COLO829 (cell line): Measurements from ENCODE around the gene SLC16A11.
"Not testable (repeated sequence)": the region's sequence is repeated elsewhere in the genome, so short reads cannot be mapped to it uniquely, and the experiment has no call there.

Source experiments
- DNase-seq: peaks from one replicate; pipeline ENCODE4 v3.0.0; 2012; ENCODE audit warnings: low spot score

The SLC16A11 gene

DNA sequence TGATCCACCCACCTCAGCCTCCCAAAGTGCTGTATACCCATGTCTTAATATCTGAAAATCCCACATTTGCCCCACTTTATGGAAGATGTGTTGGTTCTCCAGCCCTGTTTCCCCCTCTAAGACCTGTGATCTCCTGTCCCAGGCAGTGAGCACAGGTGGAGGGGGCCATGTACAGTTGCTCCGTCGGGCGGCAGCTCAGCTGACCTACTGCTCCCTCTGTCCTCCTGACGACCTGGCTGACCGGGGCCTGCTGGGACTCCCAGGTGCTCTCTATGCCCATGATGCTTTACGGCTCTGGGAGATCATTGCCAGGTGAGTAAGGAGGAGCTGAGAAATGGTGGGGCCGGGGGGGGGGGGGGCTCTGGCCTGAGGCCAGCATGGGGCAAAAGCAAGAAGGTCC is 38.2 kb downstream of the SLC16A11 start:
- no peak for DNase-seq

DNA sequence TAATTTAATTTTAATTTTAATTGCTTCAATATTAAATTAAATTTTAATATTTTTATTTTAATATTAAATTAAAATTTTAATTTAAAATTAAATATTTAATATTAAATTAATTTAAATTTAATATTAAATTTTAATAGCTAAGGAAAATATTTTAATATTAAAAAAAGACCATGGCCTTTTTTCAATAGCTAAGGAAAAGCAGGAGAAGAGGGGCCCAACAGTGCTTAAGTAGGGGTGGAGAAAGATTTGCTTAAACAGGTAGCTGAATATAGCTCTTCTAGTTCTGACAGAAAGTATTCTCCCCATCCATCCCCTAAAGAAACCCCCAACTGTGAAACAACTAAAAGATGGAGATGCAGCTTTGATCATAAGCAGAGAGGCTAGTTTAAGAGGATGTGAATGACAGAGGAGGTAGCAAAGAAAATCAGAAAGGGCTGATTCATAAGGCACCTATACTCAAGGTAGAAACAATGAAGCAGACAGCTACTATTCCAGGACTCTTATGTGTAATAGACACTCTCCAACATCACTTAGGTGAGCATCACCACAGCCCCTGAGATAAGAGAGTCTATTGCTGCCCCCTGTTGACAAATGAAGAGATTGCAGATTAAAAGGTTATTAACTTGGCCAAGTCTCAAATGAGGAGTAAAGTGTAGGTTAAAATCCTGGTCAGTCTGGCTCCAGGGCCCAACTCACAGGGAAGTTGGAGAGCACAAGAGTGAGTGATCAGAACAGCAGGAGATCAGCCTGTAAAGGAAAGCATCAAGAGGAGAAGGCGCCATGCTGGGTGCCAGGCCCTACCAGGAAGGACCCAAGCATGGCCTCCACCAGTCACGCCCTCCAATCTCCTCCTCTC is 39.3 kb downstream of the SLC16A11 start:
- DNase-seq = peak; percentile 84

DNA sequence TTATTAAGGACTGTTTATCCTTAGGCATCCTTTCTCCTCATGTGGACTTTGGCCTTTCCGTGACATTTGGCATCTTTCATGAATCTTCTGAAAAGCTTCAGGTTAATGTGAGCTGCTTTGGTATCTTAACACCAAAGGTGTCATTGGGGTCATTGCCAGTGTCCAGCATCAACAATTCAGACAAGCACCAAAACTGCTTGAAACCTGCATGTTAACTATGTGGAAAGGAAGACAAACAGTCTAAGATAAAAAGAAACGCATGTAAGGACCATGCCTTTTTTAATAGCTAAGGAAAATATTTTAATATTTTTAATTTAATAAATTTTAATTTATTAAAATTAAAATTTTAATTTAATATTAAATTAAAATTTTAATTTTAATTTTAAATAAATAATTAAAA is 40.1 kb downstream of the SLC16A11 start:
- DNase-seq = no peak

DNA sequence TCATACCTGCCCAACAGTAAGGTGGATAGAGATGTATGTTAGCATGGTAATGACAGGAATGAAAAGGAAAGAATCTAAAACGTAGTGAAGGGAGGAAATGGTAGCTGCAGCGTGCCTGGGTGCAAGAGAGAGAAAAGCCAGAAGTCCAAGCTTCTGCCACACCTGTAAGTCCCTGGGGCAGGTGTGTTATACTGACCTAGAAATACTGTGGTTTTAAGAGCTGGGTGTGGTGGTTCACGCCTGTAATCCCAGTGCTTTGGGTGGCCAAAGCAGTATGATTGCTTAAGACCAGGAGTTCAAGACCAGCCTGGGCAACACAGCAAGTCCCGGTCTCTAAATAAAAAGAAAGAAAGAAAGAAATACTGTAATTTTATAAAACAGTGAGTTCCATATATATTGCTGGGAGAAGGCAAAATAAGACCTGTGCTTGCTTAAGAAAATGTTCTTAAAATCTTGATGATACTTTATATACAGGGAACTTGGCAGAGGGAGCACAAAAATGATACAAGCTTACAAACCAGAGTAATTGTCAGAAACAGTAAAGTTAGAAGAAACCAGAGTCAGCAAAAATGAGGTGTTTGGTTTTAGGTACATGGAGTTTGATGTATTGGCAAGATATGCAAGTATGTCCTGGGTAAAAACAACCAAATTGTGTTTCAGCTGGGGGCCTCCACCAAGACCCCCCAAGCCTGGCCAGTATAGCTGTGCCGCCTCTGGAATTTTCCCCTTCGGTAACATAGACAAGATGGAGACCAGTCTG is 41.4 kb downstream of the SLC16A11 start:
- DNase-seq = no peak

DNA sequence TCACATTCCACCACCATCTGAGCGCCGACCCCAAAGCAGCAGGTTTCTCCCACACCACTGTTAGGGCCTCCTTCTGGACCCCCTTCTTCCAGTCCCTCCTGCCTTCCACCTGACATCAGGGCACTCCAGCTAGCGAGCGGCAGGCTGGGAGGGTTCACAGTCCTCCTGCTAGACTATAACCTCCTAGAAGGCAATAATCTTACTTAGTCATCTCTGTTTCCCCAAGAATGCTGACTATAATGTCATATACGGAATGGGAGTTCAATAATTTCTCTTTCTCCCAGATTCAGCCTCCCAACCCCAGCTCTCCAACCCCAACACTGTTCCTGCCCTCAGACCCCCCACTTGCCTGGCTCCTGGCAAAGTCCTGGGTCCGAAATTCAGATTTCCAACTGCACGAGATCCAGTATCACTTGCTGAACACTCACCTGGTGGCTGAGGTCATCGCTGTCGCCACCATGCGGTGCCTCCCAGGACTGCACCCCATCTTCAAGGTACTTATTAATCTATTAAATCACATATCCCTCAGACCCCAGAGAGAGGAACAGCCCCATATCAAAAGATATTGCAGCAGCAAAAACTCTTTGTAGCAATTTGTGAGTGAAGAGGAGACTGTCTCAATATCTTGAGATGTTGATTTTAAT is 42.5 kb downstream of the SLC16A11 start:
- DNase-seq = no peak

DNA sequence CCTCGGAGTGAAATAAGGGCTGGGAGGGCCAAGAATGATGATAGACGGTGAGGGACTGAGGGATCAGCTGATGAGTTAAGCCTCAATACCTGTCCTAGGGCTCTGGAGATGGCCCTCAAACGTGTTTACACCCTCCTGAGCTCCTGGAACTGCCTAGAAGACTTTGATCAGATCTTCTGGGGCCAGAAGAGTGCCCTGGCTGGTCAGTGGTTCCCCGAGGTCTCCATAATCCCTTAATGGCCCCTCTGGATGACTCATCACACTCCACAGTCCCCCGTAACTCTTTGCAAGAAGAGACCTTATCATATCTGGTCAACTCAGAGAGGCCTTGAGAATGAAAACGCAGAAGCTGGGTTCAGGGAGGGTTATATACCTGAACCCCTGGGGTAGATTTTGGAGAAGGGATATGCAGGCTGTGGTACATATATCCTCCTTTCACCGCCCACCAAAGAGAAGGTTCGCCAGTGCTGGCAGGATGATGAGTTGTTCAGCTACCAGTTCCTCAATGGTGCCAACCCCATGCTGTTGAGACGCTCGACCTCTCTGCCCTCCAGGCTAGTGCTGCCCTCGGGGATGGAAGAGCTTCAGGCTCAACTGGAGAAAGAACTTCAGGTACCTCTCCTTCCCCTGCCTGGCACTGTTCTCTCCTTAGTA is 44.9 kb downstream of the SLC16A11 start:
- DNase-seq = no peak

DNA sequence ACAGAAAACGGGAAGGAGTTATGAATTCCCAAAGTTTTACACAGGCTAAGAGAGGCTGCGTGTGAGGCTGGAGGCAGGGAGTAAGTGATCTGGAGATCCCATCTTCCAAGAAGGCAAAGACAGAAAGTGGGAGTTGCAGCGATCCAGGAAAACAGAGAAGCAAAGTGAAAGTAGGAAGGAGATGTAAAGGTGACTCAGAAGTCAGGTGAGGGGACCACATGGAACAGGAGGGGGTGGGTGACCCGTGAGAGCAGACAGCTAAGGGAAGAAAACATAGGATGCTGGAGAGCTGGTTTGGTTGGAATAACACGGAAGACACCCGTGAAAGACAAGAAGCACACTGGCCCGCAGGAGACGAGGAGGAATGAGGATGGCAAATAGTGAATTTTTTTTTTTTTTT is 46.7 kb downstream of the SLC16A11 start:
- no peak for DNase-seq

DNA sequence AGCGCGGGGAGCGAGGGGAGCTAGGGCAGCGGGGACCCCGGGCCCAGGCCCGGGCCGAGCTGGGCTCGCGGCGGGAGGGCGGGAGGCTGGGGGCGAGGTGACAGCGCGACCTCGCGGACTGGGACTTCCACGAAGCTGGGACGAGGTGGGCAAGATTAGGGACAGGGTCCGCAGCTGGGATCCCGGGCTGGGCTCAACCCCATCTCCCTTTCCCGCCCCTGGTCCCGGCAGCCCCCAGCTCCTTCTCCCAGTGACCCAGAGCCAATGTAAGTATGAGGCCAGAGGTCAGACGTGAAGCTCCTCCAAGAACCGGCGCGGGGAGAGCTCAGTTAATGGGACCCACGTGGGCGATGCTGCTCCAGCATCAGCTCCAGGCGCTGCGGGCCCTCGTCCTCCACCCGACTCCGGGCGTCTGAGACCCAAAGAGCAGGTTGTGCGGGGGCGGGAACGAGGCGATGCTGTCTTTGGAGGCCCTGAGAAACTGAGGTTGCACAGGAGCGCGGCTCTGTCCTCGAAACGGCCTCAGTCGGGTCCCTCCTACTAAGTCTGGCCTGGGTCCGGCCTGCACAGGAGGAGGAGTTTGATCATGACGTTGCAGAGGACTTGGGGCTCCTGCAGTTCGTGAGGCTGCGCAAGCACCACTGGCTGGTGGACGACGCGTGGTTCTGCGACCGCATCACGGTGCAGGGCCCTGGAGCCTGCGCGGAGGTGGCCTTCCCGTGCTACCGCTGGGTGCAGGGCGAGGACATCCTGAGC is 47.5 kb downstream of the SLC16A11 start:
- no peak for DNase-seq

DNA sequence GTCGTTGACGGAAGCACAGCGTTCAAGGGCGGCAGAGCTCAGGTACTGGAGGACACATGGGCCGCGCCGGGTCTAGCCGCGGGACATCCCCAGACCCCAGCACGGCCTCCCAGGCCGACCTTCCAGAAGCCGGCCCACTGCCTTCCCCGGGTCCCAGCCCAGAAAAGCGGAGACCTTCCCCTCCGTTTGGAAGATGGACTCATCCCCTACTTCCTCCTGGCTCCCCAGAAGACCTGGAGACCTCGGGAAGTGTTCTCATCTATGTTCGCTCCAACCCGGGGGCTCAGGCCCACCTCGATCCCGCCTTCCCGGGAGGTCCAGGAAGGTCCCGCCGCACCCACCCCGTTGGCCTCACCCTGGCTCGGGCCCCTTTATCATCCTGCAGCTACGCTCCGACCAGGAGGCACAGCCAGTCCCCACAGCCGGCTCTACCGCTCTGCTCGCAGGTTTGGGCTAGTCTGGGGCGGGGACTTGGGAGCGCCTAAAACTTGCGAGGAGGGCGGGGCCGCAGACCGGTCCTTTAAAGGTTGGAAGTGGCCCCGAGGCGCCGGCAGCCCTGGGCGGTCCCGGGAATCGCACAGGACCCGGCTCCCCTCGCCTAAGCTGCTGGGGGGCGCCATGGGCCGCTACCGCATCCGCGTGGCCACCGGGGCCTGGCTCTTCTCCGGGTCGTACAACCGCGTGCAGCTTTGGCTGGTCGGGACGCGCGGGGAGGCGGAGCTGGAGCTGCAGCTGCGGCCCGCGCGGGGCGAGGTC is 48.2 kb downstream of the SLC16A11 start, which contains the start of gene ALOX12:
Gene ALOX12, plus strand, starts transcription at position 550 of the 756 bp plus-strand sequence. Its CDS starts 69 bp downstream, at position 619.
- DNase-seq = no peak

DNA sequence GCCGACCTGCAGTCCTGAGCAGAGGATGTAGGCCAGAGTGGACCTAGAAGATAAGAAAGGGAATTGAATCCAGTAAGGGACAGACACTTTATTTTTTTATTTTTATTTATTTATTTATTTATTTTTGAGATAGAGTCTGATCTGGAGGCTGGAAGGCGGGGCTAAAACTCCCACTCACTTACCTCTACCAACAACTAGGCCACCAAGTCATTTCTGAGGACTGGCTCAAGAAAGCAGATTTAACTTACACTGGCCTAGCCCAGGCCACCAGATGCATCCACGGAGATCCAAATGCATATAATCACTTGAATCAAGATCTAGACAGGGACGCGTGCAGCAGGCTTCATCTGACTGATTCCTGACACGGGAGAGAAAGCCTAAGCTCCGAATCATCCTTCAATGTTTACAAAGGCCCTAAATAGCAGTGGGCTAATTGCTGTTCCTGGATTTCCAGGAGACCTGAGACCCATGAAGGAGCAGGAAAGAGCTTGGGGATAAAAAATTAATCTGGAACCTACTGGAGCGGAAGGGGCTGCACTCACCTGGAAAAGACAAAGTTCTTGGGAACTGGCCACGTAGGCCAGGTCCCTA is 49.1 kb downstream of the SLC16A11 start:
- DNase-seq = no peak

DNA sequence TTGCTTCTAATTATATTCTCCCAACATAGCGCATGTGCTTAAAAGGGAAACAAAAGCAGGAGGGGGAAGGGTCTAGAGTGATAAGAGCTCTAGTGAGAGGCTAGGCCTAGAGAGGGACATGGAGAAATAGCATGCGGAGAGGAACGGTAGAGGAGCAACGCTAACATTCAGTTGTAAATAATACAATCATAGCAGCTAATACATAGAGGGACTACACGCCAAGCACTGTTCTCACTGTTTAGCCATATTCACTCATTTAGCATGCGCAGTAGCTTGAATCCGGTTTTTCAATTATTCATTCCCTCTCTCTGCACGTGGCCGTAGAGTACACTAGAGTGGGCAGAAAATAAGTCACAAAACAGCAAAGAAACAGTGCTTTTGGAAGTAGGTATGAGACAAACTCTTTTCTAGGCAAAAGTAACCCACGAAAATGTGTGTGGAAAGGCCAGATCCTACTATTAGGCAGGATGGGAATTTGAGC is 49.7 kb downstream of the SLC16A11 start:
- no peak for DNase-seq

DNA sequence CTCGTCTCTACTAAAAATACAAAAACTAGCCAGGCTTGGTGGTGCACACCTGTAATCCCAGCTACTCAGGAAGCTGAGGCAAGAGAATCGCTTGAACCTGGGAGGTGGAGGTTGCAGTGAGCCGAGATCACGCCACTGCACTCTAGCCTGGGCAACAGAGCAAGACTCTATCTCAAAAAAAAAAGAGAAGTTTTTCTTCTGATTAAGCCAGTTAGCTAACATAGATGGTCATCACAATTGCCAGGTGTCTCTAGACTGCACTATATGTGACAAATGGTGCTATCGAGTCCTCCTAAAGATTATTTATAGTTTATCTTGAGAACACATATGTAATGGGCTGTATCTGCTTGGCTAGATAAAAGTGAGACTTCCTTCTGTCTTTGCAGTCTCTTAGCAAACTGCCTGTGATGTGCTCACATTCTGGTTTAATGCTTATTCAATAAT is 50.3 kb downstream of the SLC16A11 start:
- DNase-seq = not testable (repeated sequence)
